ENCODE data around the gene DTNB. TPM values are rescaled to one million over a fixed set of nuclear protein-coding genes. Genes with fewer than 3 reads are reported as not detected.
"Not testable (repeated sequence)": the region's sequence is repeated elsewhere in the genome, so short reads cannot be mapped to it uniquely, and the experiment has no call there.

The DTNB gene
- total RNA-seq, 1 experiment from 2014 or later = 26.3 TPM

DNA sequence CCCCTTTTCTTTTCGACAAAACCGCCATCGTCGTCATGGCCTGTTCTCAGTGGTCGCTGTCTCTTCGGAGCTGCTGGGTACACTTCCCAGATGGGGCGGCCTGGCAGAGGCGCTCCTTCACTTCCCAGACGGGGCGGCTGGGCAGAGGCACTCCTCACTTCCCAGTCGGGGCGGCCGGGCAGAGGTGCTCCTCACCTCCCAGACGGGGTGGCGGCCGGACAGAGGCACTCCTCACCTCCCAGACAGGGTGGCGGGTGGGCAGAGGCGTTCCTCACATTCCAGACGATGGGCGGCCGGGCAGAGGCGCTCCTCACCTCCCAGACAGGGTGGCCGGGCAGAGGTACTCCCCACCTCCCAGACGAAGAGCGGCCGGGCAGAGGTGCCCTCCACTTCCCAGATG lies 138.9 kb downstream of the DTNB start:
- CTCF ChIA-PET = no interaction called here
- H3K27me3 Mint-ChIP-seq (ENCODE audit: insufficient read depth, unreplicated experiment) = no peaks in the 10 kb centered on the region
- TF ChIP-seq, protein P1, sequence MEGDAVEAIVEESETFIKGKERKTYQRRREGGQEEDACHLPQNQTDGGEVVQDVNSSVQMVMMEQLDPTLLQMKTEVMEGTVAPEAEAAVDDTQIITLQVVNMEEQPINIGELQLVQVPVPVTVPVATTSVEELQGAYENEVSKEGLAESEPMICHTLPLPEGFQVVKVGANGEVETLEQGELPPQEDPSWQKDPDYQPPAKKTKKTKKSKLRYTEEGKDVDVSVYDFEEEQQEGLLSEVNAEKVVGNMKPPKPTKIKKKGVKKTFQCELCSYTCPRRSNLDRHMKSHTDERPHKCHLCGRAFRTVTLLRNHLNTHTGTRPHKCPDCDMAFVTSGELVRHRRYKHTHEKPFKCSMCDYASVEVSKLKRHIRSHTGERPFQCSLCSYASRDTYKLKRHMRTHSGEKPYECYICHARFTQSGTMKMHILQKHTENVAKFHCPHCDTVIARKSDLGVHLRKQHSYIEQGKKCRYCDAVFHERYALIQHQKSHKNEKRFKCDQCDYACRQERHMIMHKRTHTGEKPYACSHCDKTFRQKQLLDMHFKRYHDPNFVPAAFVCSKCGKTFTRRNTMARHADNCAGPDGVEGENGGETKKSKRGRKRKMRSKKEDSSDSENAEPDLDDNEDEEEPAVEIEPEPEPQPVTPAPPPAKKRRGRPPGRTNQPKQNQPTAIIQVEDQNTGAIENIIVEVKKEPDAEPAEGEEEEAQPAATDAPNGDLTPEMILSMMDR (IDR thresholded peaks at IDR 0.05; ENCODE audit: unreplicated experiment) = no peak
- no peak overlapping the region for H3K4me3 Mint-ChIP-seq (ENCODE audit: unreplicated experiment)
- no TSS peak for BruUV-seq (replicated peaks)
- peaks cover 12% of the 10 kb centered on the region for H3K36me3 Mint-ChIP-seq (ENCODE audit: insufficient read depth, unreplicated experiment)
- H3K4me1 Mint-ChIP-seq (ENCODE audit: insufficient read depth, unreplicated experiment) = no peaks in the 10 kb centered on the region
- intact Hi-C loops (cut with micrococcal nuclease) = no loop called here
- H3K27ac Mint-ChIP-seq (ENCODE audit: low read depth, unreplicated experiment) = no peak overlapping the region
- POLR2A ChIA-PET = no interaction called here
- H3K9me3 Mint-ChIP-seq (ENCODE audit: unreplicated experiment) = no peaks in the 10 kb centered on the region
- DNase-seq (ENCODE audit: unreplicated experiment) = no peak

DNA sequence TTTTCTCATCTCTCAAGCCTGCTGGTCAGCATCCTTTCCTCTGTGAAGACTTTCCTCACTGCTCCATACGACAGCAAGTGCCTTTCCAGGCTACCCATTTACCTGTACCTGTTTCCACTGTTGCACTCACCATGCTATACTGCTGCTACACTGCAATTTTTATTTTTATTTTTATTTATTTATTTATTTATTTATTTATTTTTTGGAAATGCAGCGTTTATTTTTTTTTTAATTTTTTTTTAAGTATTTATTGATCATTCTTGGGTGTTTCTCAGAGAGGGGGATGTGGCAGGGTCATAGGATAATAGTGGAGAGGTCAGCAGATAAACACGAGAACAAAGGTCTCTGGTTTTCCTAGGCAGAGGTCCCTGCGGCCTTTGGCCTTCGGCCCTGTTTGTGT lies 139.6 kb downstream of the DTNB start:
- intact Hi-C loops (cut with micrococcal nuclease); DNase-seq (ENCODE audit: unreplicated experiment); BruUV-seq (replicated peaks); POLR2A ChIA-PET; H3K9me3 Mint-ChIP-seq (ENCODE audit: unreplicated experiment); CTCF ChIA-PET; H3K27ac Mint-ChIP-seq (ENCODE audit: low read depth, unreplicated experiment); H3K4me1 Mint-ChIP-seq (ENCODE audit: insufficient read depth, unreplicated experiment); H3K27me3 Mint-ChIP-seq (ENCODE audit: insufficient read depth, unreplicated experiment); H3K4me3 Mint-ChIP-seq (ENCODE audit: unreplicated experiment): not testable (repeated sequence)
- peaks cover 12% of the 10 kb centered on the region for H3K36me3 Mint-ChIP-seq (ENCODE audit: insufficient read depth, unreplicated experiment)

DNA sequence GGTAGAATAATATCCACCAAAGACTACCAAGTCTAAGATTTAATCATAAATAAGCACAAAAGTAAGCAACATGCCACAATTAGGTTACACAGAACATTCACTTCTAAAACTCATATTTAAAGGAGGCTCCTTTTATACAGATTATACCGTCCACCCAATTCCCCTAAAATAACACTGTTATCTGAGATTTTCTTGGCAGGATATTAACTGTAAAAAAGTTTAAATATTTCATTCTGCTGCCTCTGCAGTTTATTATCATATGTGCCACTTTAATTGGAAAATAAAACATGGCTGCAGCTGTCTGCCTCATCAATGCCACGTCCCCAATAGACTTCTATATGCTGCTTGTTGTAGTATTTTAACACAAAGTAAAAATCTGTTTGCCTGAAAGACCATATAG lies 140.9 kb downstream of the DTNB start:
- Mint-ChIP-seq H3K36me3 (ENCODE audit: insufficient read depth, unreplicated experiment) (peaks cover 12% of the 10 kb centered on the region), H3K27me3 (ENCODE audit: insufficient read depth, unreplicated experiment) (no peaks in the 10 kb centered on the region), H3K4me3 (ENCODE audit: unreplicated experiment) (no peak overlapping the region), H3K27ac (ENCODE audit: low read depth, unreplicated experiment) (no peak overlapping the region), H3K9me3 (ENCODE audit: unreplicated experiment) (no peaks in the 10 kb centered on the region), H3K4me1 (ENCODE audit: insufficient read depth, unreplicated experiment) (no peaks in the 10 kb centered on the region)
- BruUV-seq (replicated peaks) = no TSS peak
- TF ChIP-seq, protein P1 (IDR thresholded peaks at IDR 0.05; ENCODE audit: unreplicated experiment) = no peak
- DNase-seq (ENCODE audit: unreplicated experiment) = no peak
- intact Hi-C loops (cut with micrococcal nuclease) = no loop called here
- CTCF ChIA-PET = no interaction called here
- POLR2A ChIA-PET = no interaction called here

DNA sequence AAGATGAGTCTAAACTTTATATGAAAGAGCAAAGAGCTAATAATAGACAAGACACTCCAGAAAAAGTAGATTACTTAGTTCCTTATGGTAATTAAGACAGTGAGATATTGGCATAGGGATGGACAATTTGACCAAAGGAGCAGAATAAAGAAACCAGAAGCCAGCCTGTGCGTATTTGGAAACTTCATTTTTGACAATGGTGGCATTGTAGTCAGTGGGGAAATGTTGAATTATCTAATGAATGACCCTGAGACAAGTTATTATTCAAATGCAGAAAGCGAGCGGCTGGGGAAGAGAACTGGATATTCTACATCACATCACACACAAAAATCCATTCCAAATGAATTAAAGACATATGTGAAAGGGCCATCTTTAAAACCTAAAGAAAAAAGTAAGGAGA lies 144.3 kb downstream of the DTNB start:
- Mint-ChIP-seq H3K36me3 (ENCODE audit: insufficient read depth, unreplicated experiment) (peaks cover 12% of the 10 kb centered on the region), H3K27ac (ENCODE audit: low read depth, unreplicated experiment) (no peak overlapping the region), H3K4me3 (ENCODE audit: unreplicated experiment) (no peak overlapping the region), H3K27me3 (ENCODE audit: insufficient read depth, unreplicated experiment) (no peaks in the 10 kb centered on the region), H3K4me1 (ENCODE audit: insufficient read depth, unreplicated experiment) (no peaks in the 10 kb centered on the region), H3K9me3 (ENCODE audit: unreplicated experiment) (no peaks in the 10 kb centered on the region)
- intact Hi-C loops (cut with micrococcal nuclease) = no loop called here
- BruUV-seq (replicated peaks) = no TSS peak
- DNase-seq (ENCODE audit: unreplicated experiment) = no peak
- ChIA-PET POLR2A (no interaction called here), CTCF (no interaction called here)
- TF ChIP-seq, protein P1 (IDR thresholded peaks at IDR 0.05; ENCODE audit: unreplicated experiment) = no peak

DNA sequence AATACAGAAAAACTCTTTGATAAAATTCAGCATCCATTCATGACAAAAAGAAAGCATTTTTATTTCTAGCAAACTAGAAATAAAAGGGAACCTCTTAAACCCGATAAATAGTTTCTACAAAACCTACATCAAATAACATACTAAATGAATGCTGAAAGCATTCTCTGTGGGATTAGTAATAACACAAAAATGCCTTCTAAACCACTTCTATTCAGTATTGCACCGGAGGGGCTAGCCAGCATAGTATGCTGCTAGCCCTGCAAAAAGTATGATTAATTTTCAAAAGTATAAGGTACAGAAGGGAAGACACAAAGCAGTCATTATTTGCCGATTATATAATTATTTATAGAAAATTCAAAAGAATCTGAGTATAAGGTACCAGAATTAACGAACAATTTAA lies 145.2 kb downstream of the DTNB start:
- intact Hi-C loops (cut with micrococcal nuclease) = no loop called here

More for the DNA sequence above, 145.2 kb downstream of the DTNB start:
- TF ChIP-seq, protein P1 (IDR thresholded peaks at IDR 0.05; ENCODE audit: unreplicated experiment) = no peak
- H3K36me3 Mint-ChIP-seq (ENCODE audit: insufficient read depth, unreplicated experiment) = peaks cover 7% of the 10 kb centered on the region
- H3K4me1 Mint-ChIP-seq (ENCODE audit: insufficient read depth, unreplicated experiment) = no peaks in the 10 kb centered on the region
- no peak overlapping the region for H3K4me3 Mint-ChIP-seq (ENCODE audit: unreplicated experiment)
- CTCF ChIA-PET = no interaction called here
- BruUV-seq (replicated peaks) = no TSS peak
- H3K9me3 Mint-ChIP-seq (ENCODE audit: unreplicated experiment) = no peaks in the 10 kb centered on the region
- peak; percentile 23 for DNase-seq (ENCODE audit: unreplicated experiment)
- POLR2A ChIA-PET = no interaction called here
- H3K27me3 Mint-ChIP-seq (ENCODE audit: insufficient read depth, unreplicated experiment) = no peaks in the 10 kb centered on the region
- H3K27ac Mint-ChIP-seq (ENCODE audit: low read depth, unreplicated experiment) = no peak overlapping the region
